GM19463 (cell line): ENCODE data around the gene PHC3.

Experiments used
- ATAC-seq: cut with Tn5 transposase; IDR thresholded peaks from one replicate; pipeline ENCODE4 v1.9.1; 2021; ENCODE audit warnings: mild to moderate bottlenecking, moderate library complexity; ENCODE audit not compliant: unreplicated experiment

PHC3 gene

GRCh38 chr3:170189398-170190256, 8.1 kb upstream of the PHC3 start:
- ATAC-seq = peak; percentile 14

GRCh38 chr3:170180079-170180907, 1.2 kb downstream of the PHC3 start:
- peak; percentile 11 for ATAC-seq

- ATAC-seq = no peak
Observed at GRCh38 chr3:170179432-170179831, 2.1 kb downstream of the PHC3 start.

GRCh38 chr3:170178651-170179050, 2.9 kb downstream of the PHC3 start:
- no peak for ATAC-seq

- peak; percentile 73 for ATAC-seq
Observed at GRCh38 chr3:170171563-170171962, 10.0 kb downstream of the PHC3 start.

- ATAC-seq = no peak
Observed at GRCh38 chr3:170164717-170165116, 16.8 kb downstream of the PHC3 start.

GRCh38 chr3:170163956-170164645, 17.4 kb downstream of the PHC3 start:
- ATAC-seq = no peak

- ATAC-seq = no peak
Observed at GRCh38 chr3:170162630-170163029, 18.9 kb downstream of the PHC3 start.

GRCh38 chr3:170162052-170162451, 19.5 kb downstream of the PHC3 start:
- ATAC-seq = no peak

- ATAC-seq = no peak
Observed at GRCh38 chr3:170159933-170160332, 21.6 kb downstream of the PHC3 start.

- ATAC-seq = no peak
Observed at GRCh38 chr3:170159459-170159858, 22.1 kb downstream of the PHC3 start.

- ATAC-seq = no peak
Observed at GRCh38 chr3:170155604-170156003, 25.9 kb downstream of the PHC3 start.

GRCh38 chr3:170154569-170155143, 26.9 kb downstream of the PHC3 start:
- peak; percentile 90 for ATAC-seq

- peak; percentile 15 for ATAC-seq
Observed at GRCh38 chr3:170154084-170154483, 27.4 kb downstream of the PHC3 start.

- no peak for ATAC-seq
Observed at GRCh38 chr3:170151536-170151935, 30.0 kb downstream of the PHC3 start.

- ATAC-seq = no peak
Observed at GRCh38 chr3:170149016-170149415, 32.5 kb downstream of the PHC3 start.

- ATAC-seq = no peak
Observed at GRCh38 chr3:170145278-170145677, 36.3 kb downstream of the PHC3 start.

GRCh38 chr3:170144437-170144843, 37.1 kb downstream of the PHC3 start:
- peak; percentile 96 for ATAC-seq

- ATAC-seq = no peak
Observed at GRCh38 chr3:170142373-170142772, 39.2 kb downstream of the PHC3 start.

GRCh38 chr3:170137986-170138385, 43.5 kb downstream of the PHC3 start:
- no peak for ATAC-seq

- no peak for ATAC-seq
Observed at GRCh38 chr3:170132335-170132734, 49.2 kb downstream of the PHC3 start.
